WTC11 (cell line): ENCODE data around the gene NDUFA1. TPM values are rescaled to one million over a fixed set of nuclear protein-coding genes. Genes with fewer than 3 reads are reported as not detected.

Source experiments
- ATAC-seq: fragments of 200-7000 bp; cut with Tn5 transposase; 2 replicates; pipeline ENCODE4 v1.10.0; 2021; ENCODE audit warnings: mild to moderate bottlenecking, moderate library complexity
- CTCF ChIA-PET: fragments of 300-600 bp; sonication (Branson Sonifier 250); formaldehyde crosslinking; loops from one replicate; lab custom pipeline; 2021; ENCODE audit warnings: antibody characterized with exemption; lab: Charles Lee
- POLR2A ChIA-PET: fragments of 350-600 bp; sonication (Branson Sonifier 250); formaldehyde crosslinking; loops from one replicate; lab custom pipeline; 2021; ENCODE audit warnings: antibody characterized with exemption; lab: Charles Lee
- DNase-seq: peaks from one replicate; pipeline ENCODE4 v3.0.0; 2021; ENCODE audit warnings: low spot score
- H3K27ac Mint-ChIP-seq: 2 replicates; pipeline ENCODE4 v1.8.0; 2021; ENCODE audit warnings: mixed read lengths
- H3K27me3 Mint-ChIP-seq: 2 replicates; pipeline ENCODE4 v1.8.0; 2021; ENCODE audit warnings: low read depth, mild to moderate bottlenecking, moderate library complexity, mixed read lengths
- H3K36me3 Mint-ChIP-seq: 2 replicates; pipeline ENCODE4 v1.8.0; 2021; ENCODE audit warnings: mixed read lengths
- H3K4me1 Mint-ChIP-seq: 2 replicates; pipeline ENCODE4 v1.8.0; 2022; ENCODE audit warnings: mixed read lengths
- H3K4me3 Mint-ChIP-seq: 2 replicates; pipeline ENCODE4 v1.8.0; 2021; ENCODE audit warnings: mild to moderate bottlenecking, moderate library complexity, mixed read lengths
- H3K9me3 Mint-ChIP-seq: 2 replicates; pipeline ENCODE4 v1.8.0; 2021; ENCODE audit warnings: mixed read lengths
- AR ChIP-seq: fragments of 250-450 bp; sonication (Bioruptor Pico); IDR thresholded peaks from 2 replicates; pipeline ENCODE4 v1.9.0; 2021; ENCODE audit warnings: mild to moderate bottlenecking
- ARID4B ChIP-seq: sonication (generic); formaldehyde crosslinking; IDR thresholded peaks from 2 replicates; pipeline ENCODE4 v1.8.0; 2023; ENCODE audit warnings: missing genetic modification reagents, mild to moderate bottlenecking, borderline replicate concordance
- CBFB ChIP-seq: sonication (generic); formaldehyde crosslinking; IDR thresholded peaks from 2 replicates; pipeline ENCODE4 v1.8.1; 2022; ENCODE audit warnings: mild to moderate bottlenecking, low read depth, missing genetic modification reagents
- E2F4 ChIP-seq: sonication (generic); formaldehyde crosslinking; IDR thresholded peaks from 2 replicates; pipeline ENCODE4 v1.8.1; 2022; ENCODE audit warnings: low read depth, mild to moderate bottlenecking, moderate library complexity, missing genetic modification reagents, borderline replicate concordance
- FOXP1 ChIP-seq: sonication (generic); formaldehyde crosslinking; IDR thresholded peaks from 2 replicates; pipeline ENCODE4 v1.8.0; 2022; ENCODE audit warnings: missing genetic modification reagents, mild to moderate bottlenecking, moderate library complexity, borderline replicate concordance
- HMGA2 ChIP-seq: fragments of 250-450 bp; sonication (Bioruptor Pico); IDR thresholded peaks from 2 replicates; pipeline ENCODE4 v1.4.0; 2021; ENCODE audit warnings: mild to moderate bottlenecking, moderate library complexity
- NFE2L1 ChIP-seq: sonication (generic); formaldehyde crosslinking; IDR thresholded peaks from 2 replicates; pipeline ENCODE4 v1.8.1; 2023; ENCODE audit warnings: missing genetic modification reagents
- NR3C1 ChIP-seq: sonication (generic); formaldehyde crosslinking; conservative IDR thresholded peaks from 2 replicates; pipeline ENCODE4 v1.8.1; 2023; ENCODE audit warnings: low read depth, mild to moderate bottlenecking, missing genetic modification reagents
- OVOL2 ChIP-seq: fragments of 250-450 bp; sonication (Bioruptor Pico); IDR thresholded peaks from 2 replicates; pipeline ENCODE4 v1.9.0; 2021; ENCODE audit warnings: mild to moderate bottlenecking, borderline replicate concordance
- ZBTB43 ChIP-seq: sonication (generic); formaldehyde crosslinking; IDR thresholded peaks from 2 replicates; pipeline ENCODE4 v1.8.1; 2023; ENCODE audit warnings: mild to moderate bottlenecking, missing genetic modification reagents
- ZMAT4 ChIP-seq: fragments of 250-450 bp; sonication (Bioruptor Pico); IDR thresholded peaks from 2 replicates; pipeline ENCODE4 v1.9.0; 2021; ENCODE audit warnings: mild to moderate bottlenecking
- ZNF512 ChIP-seq: sonication (generic); formaldehyde crosslinking; IDR thresholded peaks from 2 replicates; pipeline ENCODE4 v1.8.1; 2022; ENCODE audit warnings: missing genetic modification reagents, borderline replicate concordance
- ZNF532 ChIP-seq: fragments of 250-450 bp; sonication (Bioruptor Pico); IDR thresholded peaks from 2 replicates; pipeline ENCODE4 v1.9.0; 2021; ENCODE audit warnings: mild to moderate bottlenecking, borderline replicate concordance
- total RNA-seq: library from RNA; stranded (reverse); gene quantifications from 3 replicates; pipeline ENCODE4 v1.2.3, GENCODE V29; 2021

The NDUFA1 gene
- total RNA-seq, 1 experiment from 2014 or later: 84.3 TPM

GRCh38 chrX:119900976-119901375 lies 29.3 kb downstream of the NDUFA1 start:
- Mint-ChIP-seq H3K4me1 (peaks cover 2% of the 10 kb centered on the region), H3K36me3 (no peaks in the 10 kb centered on the region), H3K4me3 (no peak overlapping the region), H3K27ac (no peak overlapping the region), H3K9me3 (no peaks in the 10 kb centered on the region), H3K27me3 (no peaks in the 10 kb centered on the region)
- ChIA-PET POLR2A (no interaction called here), CTCF (no interaction called here)
- no peak for DNase-seq
- TF ChIP-seq ZNF512 (CRISPR knock-in tag): no peak
- TF ChIP-seq CBFB (CRISPR knock-in tag): no peak
- TF ChIP-seq AR (CRISPR knock-in tag): no peak
- TF ChIP-seq NFE2L1: no peak
- no peak for TF ChIP-seq ZMAT4 (CRISPR knock-in tag)
- no peak for TF ChIP-seq E2F4 (CRISPR knock-in tag)
- no peak for TF ChIP-seq ARID4B (CRISPR knock-in tag)
- TF ChIP-seq ZBTB43 (CRISPR knock-in tag): no peak
- TF ChIP-seq NR3C1: no peak
- TF ChIP-seq FOXP1: no peak
- no peak for ATAC-seq

- POLR2A ChIA-PET: no interaction called here
- no peaks in the 10 kb centered on the region for H3K9me3 Mint-ChIP-seq
- no peak for TF ChIP-seq HMGA2 (CRISPR knock-in tag)
- TF ChIP-seq ZNF532 (CRISPR knock-in tag): no peak
- TF ChIP-seq OVOL2 (CRISPR knock-in tag): no peak
- TF ChIP-seq ARID4B (CRISPR knock-in tag): no peak
Measured at GRCh38 chrX:119916310-119916709, 44.7 kb downstream of the NDUFA1 start.

More at GRCh38 chrX:119916310-119916709, 44.7 kb downstream of the NDUFA1 start:
- no peak overlapping the region for H3K4me3 Mint-ChIP-seq
- H3K27ac Mint-ChIP-seq: no peak overlapping the region
- ATAC-seq (no peak), DNase-seq (no peak)
- no peaks in the 10 kb centered on the region for H3K36me3 Mint-ChIP-seq
- H3K4me1 Mint-ChIP-seq: no peaks in the 10 kb centered on the region
- CTCF ChIA-PET: no interaction called here
- H3K27me3 Mint-ChIP-seq: no peaks in the 10 kb centered on the region; the same call in 1 of the 2 replicates
